IMR-90 (cell line): ENCODE data around the gene SCFD2. TPM values are rescaled to one million over a fixed set of nuclear protein-coding genes. Genes with fewer than 3 reads are reported as not detected.

Experiments
- ATAC-seq: fragments of 200-7000 bp; cut with Tn5 transposase; 2 replicates; pipeline ENCODE4 v1.9.1; 2020; ENCODE audit warnings: low read depth, mild to moderate bottlenecking, moderate library complexity
- BruUV-seq: library from RNA; stranded (reverse); fragments of 400-500 nt; replicated peaks from 2 replicates; lab custom pipeline; 2021; lab: Mats Ljungman, UMichigan
- CTCF ChIA-PET: fragments of 300-600 bp; formaldehyde crosslinking; extraction: SDS; loops from one replicate; lab custom pipeline; 2021; ENCODE audit warnings: antibody characterized with exemption; lab: Yijun Ruan, JAX
- POLR2A ChIA-PET: fragments of 300-600 bp; sonication (Branson Sonifier 250); formaldehyde crosslinking; loops from one replicate; lab custom pipeline; 2022; ENCODE audit warnings: antibody characterized with exemption; ENCODE audit not compliant: unreplicated experiment; lab: Charles Lee
- DNase-seq: peaks from one replicate; pipeline ENCODE4 v3.0.0; 2013
- H2AFZ ChIP-seq: replicated peaks from 2 replicates; pipeline ENCODE3; 2013; ENCODE audit warnings: low read length, mild to moderate bottlenecking; ENCODE audit not compliant: poor library complexity
- H2AK5ac ChIP-seq: 2 replicates; pipeline ENCODE4 v1.6.1; 2013; ENCODE audit warnings: low read depth, low read length, inconsistent platforms
- H2AK9ac ChIP-seq: replicated peaks from 2 replicates; pipeline ENCODE3; 2013; ENCODE audit warnings: mild to moderate bottlenecking, low read depth, low read length, moderate library complexity; ENCODE audit not compliant: poor library complexity
- H2BK120ac ChIP-seq: 2 replicates; pipeline ENCODE4 v1.6.1; 2013; ENCODE audit warnings: low read depth, low read length, inconsistent platforms
- H2BK15ac ChIP-seq: 3 replicates; pipeline ENCODE4 v1.6.1; 2013; ENCODE audit warnings: low read depth, low read length, inconsistent platforms
- H2BK20ac ChIP-seq: 2 replicates; pipeline ENCODE4 v1.6.1; 2013; ENCODE audit warnings: low read depth, mild to moderate bottlenecking, inconsistent platforms, low read length, moderate library complexity
- H2BK5ac ChIP-seq: 2 replicates; pipeline ENCODE4 v1.6.1; 2013; ENCODE audit warnings: mild to moderate bottlenecking, low read depth, low read length, inconsistent platforms; ENCODE audit not compliant: poor library complexity, severe bottlenecking
- H3K14ac ChIP-seq: replicated peaks from 2 replicates; pipeline ENCODE4 v1.6.1; 2013; ENCODE audit warnings: low read depth, low read length, inconsistent platforms
- H3K18ac ChIP-seq: 2 replicates; pipeline ENCODE4 v1.6.1; 2013; ENCODE audit warnings: low read depth, low read length, control low read depth
- H3K23ac ChIP-seq: 2 replicates; pipeline ENCODE4 v1.6.1; 2013; ENCODE audit warnings: low read depth, low read length, inconsistent platforms
- H3K27ac ChIP-seq: 2 replicates; pipeline ENCODE4 v1.5.1; 2013; ENCODE audit warnings: mild to moderate bottlenecking, control low read depth, low read length; ENCODE audit not compliant: insufficient read depth
- H3K27me3 ChIP-seq: 2 replicates; pipeline ENCODE4 v1.6.1; 2013; ENCODE audit warnings: low read length; ENCODE audit not compliant: control insufficient read depth, insufficient read depth
- H3K36me3 ChIP-seq: 2 replicates; pipeline ENCODE4 v1.6.1; 2013; ENCODE audit warnings: low read length, mixed read lengths; ENCODE audit not compliant: control insufficient read depth, insufficient read depth
- H3K4ac ChIP-seq: 2 replicates; pipeline ENCODE4 v1.6.1; 2013; ENCODE audit warnings: low read depth, low read length, inconsistent platforms
- H3K4me1 ChIP-seq: 2 replicates; pipeline ENCODE4 v1.6.1; 2013; ENCODE audit warnings: low read length, mixed read lengths; ENCODE audit not compliant: control insufficient read depth, insufficient read depth
- H3K4me2 ChIP-seq: 2 replicates; pipeline ENCODE4 v1.6.1; 2013; ENCODE audit warnings: low read depth, mild to moderate bottlenecking, control low read depth, low read length, moderate library complexity
- H3K4me3 ChIP-seq: 2 replicates; pipeline ENCODE4 v1.5.1; 2013; ENCODE audit warnings: low read depth, mild to moderate bottlenecking, control low read depth, low read length, moderate library complexity; ENCODE audit not compliant: insufficient read depth
- H3K56ac ChIP-seq: 2 replicates; pipeline ENCODE4 v1.6.1; 2013; ENCODE audit warnings: low read length, inconsistent platforms; ENCODE audit not compliant: insufficient read depth; ENCODE audit errors: extremely low read depth
- H3K79me1 ChIP-seq, 2 experiments: 2 replicates each; pipeline ENCODE4 v1.6.1; 2013; ENCODE audit warnings: low read length in 2 of 2, inconsistent platforms in 1 of 2, low read depth in 1 of 2
- H3K9ac ChIP-seq: 2 replicates; pipeline ENCODE4 v1.6.1; 2013; ENCODE audit warnings: low read depth, low read length, control low read depth
- H3K9me1 ChIP-seq: 2 replicates; pipeline ENCODE4 v1.6.1; 2013; ENCODE audit warnings: low read length, inconsistent platforms; ENCODE audit not compliant: insufficient read depth
- H3K9me3 ChIP-seq: 2 replicates; pipeline ENCODE4 v1.6.1; 2013; ENCODE audit warnings: low read length; ENCODE audit not compliant: control insufficient read depth, insufficient read depth
- H4K20me1 ChIP-seq: 2 replicates; pipeline ENCODE4 v1.6.1; 2013; ENCODE audit warnings: low read length, inconsistent platforms; ENCODE audit not compliant: insufficient read depth
- H4K5ac ChIP-seq: 2 replicates; pipeline ENCODE4 v1.6.1; 2013; ENCODE audit warnings: mild to moderate bottlenecking, low read depth, low read length, control low read depth
- H4K8ac ChIP-seq, 2 experiments: 2 replicates each; pipeline ENCODE4 v1.6.1; 2013; ENCODE audit warnings: low read depth in 2 of 2, low read length in 2 of 2, control low read depth in 1 of 2, inconsistent platforms in 1 of 2
- H4K91ac ChIP-seq: 2 replicates; pipeline ENCODE4 v1.6.1; 2013; ENCODE audit warnings: low read depth, low read length, inconsistent platforms; ENCODE audit not compliant: insufficient read depth
- CEBPB ChIP-seq: IDR thresholded peaks from 2 replicates; pipeline ENCODE4 v1.6.1; 2012; ENCODE audit warnings: low read depth, low read length, improper control_type of control experiment
- CHD1 ChIP-seq: IDR thresholded peaks from 2 replicates; pipeline ENCODE4 v1.6.1; 2012; ENCODE audit warnings: low read depth, low read length, improper control_type of control experiment
- CTCF ChIP-seq: conservative IDR thresholded peaks from 2 replicates; pipeline ENCODE4 v1.5.1; 2012; ENCODE audit warnings: mild to moderate bottlenecking, low read depth, low read length, improper control_type of control experiment
- ELK1 ChIP-seq: fragments of 150-350 bp; IDR thresholded peaks from 2 replicates; pipeline ENCODE4 v1.6.1; 2016; ENCODE audit warnings: low read depth, mild to moderate bottlenecking, low read length, moderate library complexity, borderline replicate concordance
- FOS ChIP-seq: fragments of 150-350 bp; IDR thresholded peaks from 2 replicates; pipeline ENCODE4 v1.6.1; 2016; ENCODE audit warnings: low read depth, low read length
- MAFK ChIP-seq: IDR thresholded peaks from 2 replicates; pipeline ENCODE4 v1.6.1; 2012; ENCODE audit warnings: low read depth, low read length, improper control_type of control experiment
- MAZ ChIP-seq: IDR thresholded peaks from 2 replicates; pipeline ENCODE4 v1.6.1; 2012; ENCODE audit warnings: low read depth, mild to moderate bottlenecking, low read length, improper control_type of control experiment, moderate library complexity, borderline replicate concordance
- MXI1 ChIP-seq: IDR thresholded peaks from 2 replicates; pipeline ENCODE4 v1.6.1; 2012; ENCODE audit warnings: low read depth, mild to moderate bottlenecking, low read length, moderate library complexity, borderline replicate concordance
- NFE2L2 ChIP-seq: fragments of 150-350 bp; IDR thresholded peaks from 2 replicates; pipeline ENCODE4 v1.6.1; 2016; ENCODE audit warnings: low read depth, mild to moderate bottlenecking, low read length
- POLR2A ChIP-seq: IDR thresholded peaks from 2 replicates; pipeline ENCODE4 v1.6.1; 2012; ENCODE audit warnings: mild to moderate bottlenecking, low read depth, low read length
- RAD21 ChIP-seq: IDR thresholded peaks from 2 replicates; pipeline ENCODE4 v1.6.1; 2012; ENCODE audit warnings: low read length, improper control_type of control experiment
- RCOR1 ChIP-seq: IDR thresholded peaks from 2 replicates; pipeline ENCODE4 v1.6.1; 2012; ENCODE audit warnings: mild to moderate bottlenecking, low read length, improper control_type of control experiment; ENCODE audit not compliant: insufficient replicate concordance
- RFX5 ChIP-seq: IDR thresholded peaks from 2 replicates; pipeline ENCODE4 v1.8.0; 2012; ENCODE audit warnings: low read depth, mild to moderate bottlenecking, low read length, moderate library complexity
- SMC3 ChIP-seq: fragments of 150-350 bp; IDR thresholded peaks from 2 replicates; pipeline ENCODE4 v1.6.1; 2016; ENCODE audit warnings: low read depth, mild to moderate bottlenecking, antibody characterized with exemption, low read length, moderate library complexity
- USF2 ChIP-seq: fragments of 150-350 bp; IDR thresholded peaks from 2 replicates; pipeline ENCODE4 v1.6.1; 2017; ENCODE audit warnings: mild to moderate bottlenecking, antibody characterized with exemption, low read length, low read depth
- WGBS, 2 experiments: methylation state at CpG; one replicate each; pipeline versions ENCODE4 v1.1.5 to v1.1.7; 2013; ENCODE audit warnings: missing lambda C conversion rate in 2 of 2; ENCODE audit not compliant: insufficient read length in 1 of 2; ENCODE audit errors: extremely low coverage in 2 of 2; 5-methylcytosine and 5-hydroxymethylcytosine counted together
- dilution Hi-C: fragments of 300-500 bp; cut with HindIII; formaldehyde crosslinking; loops from one replicate; pipeline ENCODE4 v1.14.3; 2018; ENCODE audit warnings: low sequenced_read_pairs; ENCODE audit not compliant: unreplicated experiment
- in situ Hi-C: fragments of 300-500 bp; cut with MboI; formaldehyde crosslinking; loops from 3 replicates; pipeline ENCODE4 v1.14.3; 2019; ENCODE audit warnings: low sequenced_read_pairs, inconsistent platforms, mixed read lengths
- intact Hi-C: fragments of 100-400 bp; cut with micrococcal nuclease; formaldehyde crosslinking; loops from 2 replicates; pipeline ENCODE4 v1.10.0; 2022
- polyA plus RNA-seq, 3 experiments: library from polyadenylated mRNA; depleted of rRNA; stranded (reverse); fragments of >200 nt; gene quantifications; 2 replicates each; pipeline ENCODE4 v1.2.3, GENCODE V29; 2012; ENCODE audit warnings: low replicate concordance in 1 of 3
- total RNA-seq: library from RNA; depleted of rRNA; stranded (reverse); fragments of >200 nt; gene quantifications from 2 replicates; pipeline ENCODE4 v1.2.3, GENCODE V29; 2012

SCFD2 gene
- total and polyA plus RNA-seq, 2 of the 4 experiments (the other 2 are of a cell fraction) = 18.9 to 62.4 TPM

GRCh38 chr4:52942936-52943335 lies 422.9 kb downstream of the SCFD2 start:
- Histone ChIP-seq H3K56ac (no peak overlapping the region), H4K91ac (no peak overlapping the region), H3K4me2 (no peak overlapping the region), H2BK120ac (no peak overlapping the region), H2BK15ac (no peak overlapping the region), H3K9ac (no peak overlapping the region), H3K18ac (no peak overlapping the region), H4K20me1 (no peaks in the 10 kb centered on the region), H3K36me3 (no peaks in the 10 kb centered on the region), H3K9me1 (peaks cover 3% of the 10 kb centered on the region; the same call in 1 of the 2 replicates), H4K8ac (no peak overlapping the region), H3K9me3 (no peaks in the 10 kb centered on the region), H3K27ac (no peak overlapping the region), H3K4ac (no peak overlapping the region), H3K4me1 (0 out of 2 replicates have a peak, but pooled peaks cover 2% of the 10 kb centered on the region), H2AK5ac (no peak overlapping the region), H4K5ac (no peak overlapping the region), H2BK20ac (no peak overlapping the region), H2AK9ac (no peak overlapping the region), H3K4me3 (no peak overlapping the region), H2AFZ (no peak overlapping the region), H3K23ac (no peak overlapping the region), H3K27me3 (no peaks in the 10 kb centered on the region), H3K14ac (no peak overlapping the region), H3K79me1 (no peaks in the 10 kb centered on the region), H2BK5ac (no peak overlapping the region)
- intact Hi-C loops = no loop called here
- ChIA-PET CTCF (interaction anchor here (1.1 to 1.3 kb wide), 2 partner anchors 9 to 397 kb away, joined by 3 read pairs; no protein-coding TSS in a partner anchor), POLR2A (no interaction called here)
- dilution Hi-C loops = no loop called here
- no CpG with 5 or more reads among the region's 1 CpG for WGBS, 2 experiments
- no TSS peak for BruUV-seq
- DNase-seq (no peak), ATAC-seq (peak; percentile 24; the same call in 1 of the 2 replicates)
- no peak for TF ChIP-seq RFX5
- no peak for TF ChIP-seq FOS
- TF ChIP-seq RAD21 = no peak
- no peak for TF ChIP-seq ELK1
- no peak for TF ChIP-seq CTCF
- no peak for TF ChIP-seq MXI1
- no peak for TF ChIP-seq CHD1
- no peak for TF ChIP-seq RCOR1
- no peak for TF ChIP-seq USF2
- TF ChIP-seq POLR2A = no peak
- no peak for TF ChIP-seq NFE2L2
- no peak for TF ChIP-seq SMC3
- no peak for TF ChIP-seq MAZ
- TF ChIP-seq MAFK = no peak
- TF ChIP-seq CEBPB = no peak
- in situ Hi-C loops = no loop called here
